A549 (cell line): ENCODE data around the gene HOXA11. TPM values are rescaled to one million over a fixed set of nuclear protein-coding genes. Genes with fewer than 3 reads are reported as not detected.

ENCODE experiments used
- ATAC-seq, 2 experiments: fragments of 200-7000 bp in 1 of 2; fragments of >200 bp in 1 of 2; cut with Nextera tagmentation in 1 of 2; cut with Tn5 transposase in 1 of 2; 3 replicates each; pipeline versions ENCODE4 v1.8.0 to v1.9.1; 2018 to 2020; ENCODE audit warnings: mild to moderate bottlenecking in 1 of 2, moderate library complexity in 1 of 2
- CTCF ChIA-PET: fragments of 300-600 bp; sonication (Branson Sonifier 250); formaldehyde crosslinking; extraction: SDS; loops from one replicate; lab custom pipeline; 2021; ENCODE audit warnings: antibody characterized with exemption, inconsistent platforms; lab: Yijun Ruan, JAX
- POLR2A ChIA-PET: fragments of 350-600 bp; formaldehyde crosslinking; extraction: SDS; loops from one replicate; lab custom pipeline; 2021; ENCODE audit warnings: antibody characterized with exemption, inconsistent platforms; lab: Yijun Ruan, JAX
- DNase-seq, 2 experiments: peaks; one replicate each; pipeline versions ENCODE4 v3.0.0 to v3.0.0-alpha.2; 2011 to 2016; ENCODE audit warnings: low read depth in 1 of 2, low spot score in 1 of 2
- FAIRE-seq: peaks from 2 replicates; lab custom pipeline; 2011; peaks lifted over from hg19 to GRCh38; lab: Jason Lieb, UNC
- H3K27ac ChIP-seq, 2 experiments: fragments of >200 bp; sonication (Bioruptor Twin); formaldehyde crosslinking; 3 replicates each; pipeline ENCODE4 v1.5.1; 2016 to 2017
- H3K4me1 ChIP-seq: fragments of >200 bp; sonication (Bioruptor Twin); formaldehyde crosslinking; 3 replicates; pipeline ENCODE4 v1.6.1; 2016
- H3K4me2 ChIP-seq: fragments of >200 bp; sonication (Bioruptor Twin); formaldehyde crosslinking; 3 replicates; pipeline ENCODE4 v1.6.1; 2016
- H3K4me3 ChIP-seq: fragments of >200 bp; sonication (Bioruptor Twin); formaldehyde crosslinking; 3 replicates; pipeline ENCODE4 v1.5.1; 2016
- H3K9me3 ChIP-seq: fragments of >200 bp; sonication (Bioruptor Twin); formaldehyde crosslinking; 3 replicates; pipeline ENCODE4 v1.6.1; 2016
- EHF ChIP-seq: fragments of 250-450 bp; sonication (Bioruptor Pico); IDR thresholded peaks from 2 replicates; pipeline ENCODE4 v1.5.0; 2020; ENCODE audit warnings: mild to moderate bottlenecking
- ESRRA ChIP-seq: fragments of 150-350 bp; IDR thresholded peaks from 2 replicates; pipeline ENCODE4 v1.6.1; 2014; ENCODE audit warnings: mild to moderate bottlenecking, low read length, borderline replicate concordance
- HOXB5 ChIP-seq: fragments of 250-450 bp; sonication (Bioruptor Pico); IDR thresholded peaks from 2 replicates; pipeline ENCODE4 v1.5.0; 2020; ENCODE audit warnings: mild to moderate bottlenecking, moderate library complexity
- NR3C1 ChIP-seq: fragments of >200 bp; sonication (Bioruptor Twin); formaldehyde crosslinking; IDR thresholded peaks from 3 replicates; pipeline ENCODE4 v1.6.1; 2017
- POLR2AphosphoS2 ChIP-seq: conservative IDR thresholded peaks from 2 replicates; pipeline ENCODE4 v1.6.1; 2012; ENCODE audit warnings: low read length, improper control_type of control experiment, inconsistent platforms
- RAD21 ChIP-seq, 2 experiments: fragments of >200 bp in 1 of 2; sonication (Bioruptor Twin) in 1 of 2; formaldehyde crosslinking in 1 of 2; IDR thresholded peaks in 1 of 2; conservative IDR thresholded peaks in 1 of 2; 2 replicates in 1 of 2; 3 replicates in 1 of 2; pipeline ENCODE4 v1.6.1; 2012 to 2018; ENCODE audit warnings: inconsistent platforms in 1 of 2
- RNF2 ChIP-seq: fragments of 200-600 bp; sonication (generic); IDR thresholded peaks from 2 replicates; pipeline ENCODE4 v1.6.1; 2016; ENCODE audit warnings: low read depth, mild to moderate bottlenecking, antibody characterized with exemption, moderate library complexity, borderline replicate concordance
- SMC3 ChIP-seq: fragments of >200 bp; sonication (Bioruptor Twin); formaldehyde crosslinking; IDR thresholded peaks from 3 replicates; pipeline ENCODE4 v1.6.1; 2018; ENCODE audit warnings: inconsistent platforms
- TP53 ChIP-seq: fragments of 250-450 bp; sonication (Bioruptor Pico); IDR thresholded peaks from 2 replicates; pipeline ENCODE4 v1.5.0; 2021; ENCODE audit warnings: mild to moderate bottlenecking, moderate library complexity
- ZFP36 ChIP-seq: fragments of 450-650 bp; IDR thresholded peaks from 2 replicates; pipeline ENCODE4 v1.6.1; 2014; ENCODE audit warnings: borderline replicate concordance; ENCODE audit not compliant: partially characterized antibody
- ZSCAN20 ChIP-seq: fragments of 250-450 bp; sonication (Bioruptor Pico); IDR thresholded peaks from 2 replicates; pipeline ENCODE4 v1.8.0; 2022; ENCODE audit warnings: mild to moderate bottlenecking, moderate library complexity
- WGBS: methylation state at CpG from one replicate; pipeline ENCODE4 v1.1.6; 2017; ENCODE audit errors: missing lambda C conversion rate; 5-methylcytosine and 5-hydroxymethylcytosine counted together
- polyA plus RNA-seq, 4 experiments: library from polyadenylated mRNA; depleted of rRNA in 3 of 4; stranded (reverse); fragments of >200 nt; fragmentation: RNase III in 1 of 4; extraction: RNeasy Plus Mini Kit Qiagen cat#74134 plus additional on column Dnase treatment in 1 of 4; gene quantifications; 2 replicates in 3 of 4; 3 replicates in 1 of 4; pipeline ENCODE4 v1.2.3, GENCODE V29; 2011 to 2017
- TF ChIP-seq, protein P1 (sequence below): fragments of >200 bp; sonication (Bioruptor Twin); formaldehyde crosslinking; IDR thresholded peaks from 3 replicates; pipeline ENCODE4 v1.5.1; 2016

HOXA11 gene
- polyA plus RNA-seq, 2 of the 4 experiments (the other 2 are of a cell fraction): 0.68 to 0.84 TPM

DNA sequence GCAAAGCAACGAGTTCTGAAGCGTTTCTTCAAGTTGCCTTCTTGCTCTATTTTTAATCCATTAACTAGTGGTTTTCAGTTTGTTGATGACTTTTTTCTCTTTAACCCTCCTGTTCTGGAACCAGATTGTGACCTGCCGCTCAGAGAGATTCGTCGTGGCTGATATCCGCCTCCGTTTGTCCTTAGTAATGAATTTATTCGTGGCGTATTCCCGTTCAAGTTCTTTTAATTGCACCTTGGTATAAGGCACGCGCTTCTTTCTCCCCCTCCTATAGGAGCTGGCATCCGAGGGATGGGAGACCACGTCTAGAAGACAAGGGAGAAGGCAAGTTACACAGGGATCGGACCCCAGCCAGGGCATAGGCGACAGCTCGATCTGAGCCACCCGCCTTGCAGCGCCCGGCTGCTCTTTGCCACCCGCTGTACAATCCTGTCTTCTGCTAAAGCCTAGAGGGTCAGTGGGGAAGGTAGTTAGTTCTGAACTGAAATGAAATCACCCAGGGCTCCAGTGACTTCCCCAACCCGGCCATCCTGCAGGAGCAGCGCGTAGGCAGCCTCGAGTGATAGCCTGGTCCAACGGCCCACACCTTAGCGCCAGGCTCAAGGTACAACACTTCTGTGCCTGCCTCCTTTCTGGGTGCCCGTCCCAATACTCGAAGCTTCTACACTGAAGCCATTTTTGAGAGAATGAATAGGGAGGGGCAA is 13.3 kb upstream of the HOXA11 start:
- H3K4me3 ChIP-seq: peak overlapping the region; percentile 82
- peak overlapping the region; percentile 77 to 87; a peak in 5 of 6 replicates for H3K27ac ChIP-seq
- CTCF ChIA-PET: interaction anchor here (0.7 to 4.2 kb wide), 20 partner anchors 9 to 899 kb away, joined by 3 to 33 read pairs (median 8); no protein-coding TSS in a partner anchor
- FAIRE-seq: no peak
- H3K9me3 ChIP-seq: no peaks in the 10 kb centered on the region
- no peak for DNase-seq
- H3K4me2 ChIP-seq: peak overlapping the region; percentile 85
- TF ChIP-seq EHF (CRISPR knock-in tag): no peak; the same call in 1 of the 2 replicates
- TF ChIP-seq POLR2AphosphoS2: no peak
- TF ChIP-seq HOXB5: peak; percentile 100
- TF ChIP-seq ZSCAN20 (CRISPR knock-in tag): no peak
- no peak for TF ChIP-seq NR3C1
- no peak for TF ChIP-seq TP53 (CRISPR knock-in tag)
- TF ChIP-seq, all 56 proteins: peak for 1
- POLR2A ChIA-PET: no interaction called here
- H3K4me1 ChIP-seq: peaks cover 15% of the 10 kb centered on the region
- 92% methylated on average over 29 of the region's 29 CpGs for WGBS
- no peak for ATAC-seq

DNA sequence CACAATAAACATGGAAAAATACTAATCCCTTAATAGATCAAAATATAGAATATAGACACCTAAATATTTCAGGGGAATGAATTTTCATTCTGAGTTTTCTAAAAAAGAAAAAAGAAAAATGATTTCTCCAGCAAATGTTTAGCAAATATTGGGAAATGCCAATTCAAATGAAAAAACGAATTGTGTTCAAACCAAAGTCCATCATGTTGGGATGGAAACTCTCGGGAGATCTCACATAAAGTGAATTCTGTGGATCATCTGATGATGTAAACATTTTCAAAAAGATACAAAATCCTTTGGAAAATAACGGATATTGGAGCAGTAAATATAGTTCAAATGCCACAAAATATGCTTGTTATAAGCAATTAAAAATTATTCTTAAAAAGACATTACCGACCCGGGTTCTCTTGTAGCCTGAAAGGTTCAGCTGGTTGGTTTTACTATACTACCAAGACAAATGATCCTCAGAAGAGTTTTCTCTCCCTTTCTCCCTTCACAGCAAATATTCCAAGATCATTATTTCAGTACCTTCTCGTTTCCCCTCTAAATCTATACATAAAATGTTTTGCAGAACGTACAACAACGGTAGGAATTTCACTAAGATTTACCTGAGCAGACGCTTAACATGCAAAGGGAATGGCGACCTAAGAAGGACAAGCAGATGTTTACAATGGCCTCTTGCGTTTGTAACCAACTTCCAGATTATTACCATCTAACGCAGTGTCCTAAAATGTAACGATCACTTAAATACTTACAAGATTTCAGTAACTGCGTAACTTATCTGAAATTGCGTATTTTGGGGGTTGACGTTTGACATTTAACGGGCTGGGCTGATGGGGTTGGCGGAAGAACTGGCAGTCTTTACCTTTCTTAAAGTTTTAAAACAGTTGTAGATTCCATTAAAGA is 12.4 kb upstream of the HOXA11 start:
- DNase-seq: no peak
- Histone ChIP-seq H3K27ac (no peak overlapping the region), H3K4me1 (peaks cover 15% of the 10 kb centered on the region), H3K9me3 (no peaks in the 10 kb centered on the region), H3K4me3 (no peak overlapping the region), H3K4me2 (peak overlapping the region; percentile 16; the same call in 1 of the 3 replicates)
- POLR2A ChIA-PET: no interaction called here
- FAIRE-seq: no peak
- 88% methylated on average over 18 of the region's 18 CpGs for WGBS
- CTCF ChIA-PET: interaction anchor here (1.7 to 4.2 kb wide), 7 partner anchors 13 to 844 kb away, joined by 4 to 33 read pairs (median 17); no protein-coding TSS in a partner anchor
- TF ChIP-seq POLR2AphosphoS2 (no peak), NR3C1 (no peak), RNF2 (no peak), HOXB5 (peak; percentile 100), EHF (CRISPR knock-in tag) (0 out of 2 replicates have a peak, but pooled peaks have one; percentile 40)
- no peak for ATAC-seq

DNA sequence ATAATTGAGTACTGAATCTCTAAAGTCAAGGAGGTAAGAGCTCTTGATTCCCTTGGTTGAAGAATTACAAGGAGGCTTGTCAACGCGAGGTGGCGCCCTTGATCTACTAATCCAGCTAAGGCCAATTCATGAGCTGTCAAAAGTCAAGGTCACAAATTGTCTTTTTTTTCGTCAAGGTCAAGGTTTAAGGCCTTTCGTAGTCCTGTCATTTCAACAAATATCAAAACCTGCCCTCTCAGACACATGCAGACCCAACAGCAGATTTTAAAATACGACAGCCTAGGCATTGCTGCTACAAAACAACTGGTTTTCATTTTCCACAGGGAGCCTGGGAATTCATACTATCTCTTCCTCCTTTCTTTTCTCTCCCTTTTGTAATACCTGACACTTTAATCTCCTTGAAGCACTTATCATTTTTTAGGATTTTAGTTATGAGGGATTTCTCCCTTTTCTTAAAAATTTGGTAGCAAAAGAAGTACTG is 11.3 kb upstream of the HOXA11 start:
- Histone ChIP-seq H3K9me3 (no peaks in the 10 kb centered on the region), H3K4me1 (peaks cover 15% of the 10 kb centered on the region), H3K4me2 (peak overlapping the region; percentile 36; the same call in 2 of the 3 replicates), H3K4me3 (no peak overlapping the region), H3K27ac (no peak overlapping the region)
- ATAC-seq: no peak
- ChIA-PET POLR2A (interaction anchor here (1.1 kb wide), 1 partner anchor 725 kb away, joined by 6 read pairs; no protein-coding TSS in a partner anchor), CTCF (interaction anchor here (0.5 to 4.8 kb wide), 54 partner anchors 10 to 900 kb away, joined by 3 to 58 read pairs (median 4); partner anchors contain the start of genes HIBADH, HOXA11 and TAX1BP1)
- peak; percentile 59 for FAIRE-seq
- TF ChIP-seq ZFP36 (no peak), RAD21 (conservative IDR thresholded peaks at IDR 0.05 in 1 of 2, IDR thresholded peaks at IDR 0.05 in 1 of 2) (peak; percentile 97 to 98), SMC3 (peak; percentile 89), ESRRA (peak; percentile 96)
- TF ChIP-seq, protein P1, sequence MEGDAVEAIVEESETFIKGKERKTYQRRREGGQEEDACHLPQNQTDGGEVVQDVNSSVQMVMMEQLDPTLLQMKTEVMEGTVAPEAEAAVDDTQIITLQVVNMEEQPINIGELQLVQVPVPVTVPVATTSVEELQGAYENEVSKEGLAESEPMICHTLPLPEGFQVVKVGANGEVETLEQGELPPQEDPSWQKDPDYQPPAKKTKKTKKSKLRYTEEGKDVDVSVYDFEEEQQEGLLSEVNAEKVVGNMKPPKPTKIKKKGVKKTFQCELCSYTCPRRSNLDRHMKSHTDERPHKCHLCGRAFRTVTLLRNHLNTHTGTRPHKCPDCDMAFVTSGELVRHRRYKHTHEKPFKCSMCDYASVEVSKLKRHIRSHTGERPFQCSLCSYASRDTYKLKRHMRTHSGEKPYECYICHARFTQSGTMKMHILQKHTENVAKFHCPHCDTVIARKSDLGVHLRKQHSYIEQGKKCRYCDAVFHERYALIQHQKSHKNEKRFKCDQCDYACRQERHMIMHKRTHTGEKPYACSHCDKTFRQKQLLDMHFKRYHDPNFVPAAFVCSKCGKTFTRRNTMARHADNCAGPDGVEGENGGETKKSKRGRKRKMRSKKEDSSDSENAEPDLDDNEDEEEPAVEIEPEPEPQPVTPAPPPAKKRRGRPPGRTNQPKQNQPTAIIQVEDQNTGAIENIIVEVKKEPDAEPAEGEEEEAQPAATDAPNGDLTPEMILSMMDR: peak; percentile 96
- DNase-seq: peak; percentile 58 to 79
- 5% methylated on average over 6 of the region's 6 CpGs for WGBS
